HepG2 (cell line): ENCODE data around the gene RPGRIP1. TPM values are rescaled to one million over a fixed set of nuclear protein-coding genes. Genes with fewer than 3 reads are reported as not detected.

ENCODE experiments used
- ARNT ChIP-seq: fragments of 450-650 bp; IDR thresholded peaks from 2 replicates; pipeline ENCODE4 v1.6.1; 2017
- ATF1 ChIP-seq: IDR thresholded peaks from 2 replicates; pipeline ENCODE4 v1.6.1; 2016; ENCODE audit warnings: mild to moderate bottlenecking, control low read depth
- ELF3 ChIP-seq: IDR thresholded peaks from 2 replicates; pipeline ENCODE4 v1.6.1; 2016; ENCODE audit warnings: missing genetic modification reagents, missing compliant biosample characterization
- KAT7 ChIP-seq: IDR thresholded peaks from 2 replicates; pipeline ENCODE4 v1.6.1; 2018; ENCODE audit warnings: borderline replicate concordance, missing compliant biosample characterization
- KDM1A ChIP-seq: IDR thresholded peaks from 2 replicates; pipeline ENCODE4 v1.6.1; 2016; ENCODE audit warnings: missing compliant biosample characterization
- MTA3 ChIP-seq: sonication (generic); formaldehyde crosslinking; IDR thresholded peaks from 2 replicates; pipeline ENCODE4 v1.4.0; 2020; ENCODE audit warnings: missing genetic modification reagents
- NCOA1 ChIP-seq: sonication (generic); formaldehyde crosslinking; IDR thresholded peaks from 2 replicates; pipeline ENCODE4 v1.9.0; 2021; ENCODE audit warnings: missing genetic modification reagents
- NFIC ChIP-seq: IDR thresholded peaks from 2 replicates; pipeline ENCODE4 v1.6.1; 2012; ENCODE audit warnings: mild to moderate bottlenecking, low read length, inconsistent platforms
- NR2F1 ChIP-seq, 2 experiments: fragments of 450-650 bp in 1 of 2; formaldehyde crosslinking in 1 of 2; IDR thresholded peaks; 2 replicates each; pipeline versions ENCODE4 v1.5.0 to v1.6.1; 2016 to 2020; ENCODE audit warnings: mild to moderate bottlenecking in 1 of 2, missing compliant biosample characterization in 1 of 2, missing genetic modification reagents in 1 of 2, moderate library complexity in 1 of 2
- PHF21A ChIP-seq: sonication (generic); formaldehyde crosslinking; IDR thresholded peaks from 2 replicates; pipeline ENCODE4 v1.5.0; 2020; ENCODE audit warnings: mild to moderate bottlenecking, missing genetic modification reagents
- PHF5A ChIP-seq: IDR thresholded peaks from one replicate; pipeline ENCODE4 v1.6.1; 2018; ENCODE audit warnings: low read depth, missing genetic modification reagents; ENCODE audit not compliant: unreplicated experiment
- PPARG ChIP-seq: conservative IDR thresholded peaks from 2 replicates; pipeline ENCODE4 v1.6.1; 2016; ENCODE audit warnings: missing biosample characterization, missing genetic modification reagents
- TOE1 ChIP-seq: sonication (generic); formaldehyde crosslinking; IDR thresholded peaks from 2 replicates; pipeline ENCODE4 v1.4.0; 2020; ENCODE audit warnings: mild to moderate bottlenecking, missing genetic modification reagents
- ZBTB7B ChIP-seq: sonication (generic); formaldehyde crosslinking; IDR thresholded peaks from 2 replicates; pipeline ENCODE4 v1.4.0; 2020; ENCODE audit warnings: missing genetic modification reagents
- ZNF251 ChIP-seq: sonication (generic); formaldehyde crosslinking; IDR thresholded peaks from 2 replicates; pipeline ENCODE4 v1.9.0; 2021; ENCODE audit warnings: mild to moderate bottlenecking, missing genetic modification reagents
- ZNF770 ChIP-seq: sonication (generic); formaldehyde crosslinking; IDR thresholded peaks from 2 replicates; pipeline ENCODE4 v1.5.0; 2020; ENCODE audit warnings: mild to moderate bottlenecking, missing genetic modification reagents
- ZNF790 ChIP-seq: sonication (generic); formaldehyde crosslinking; IDR thresholded peaks from 2 replicates; pipeline ENCODE4 v1.8.0; 2022; ENCODE audit warnings: missing genetic modification reagents, mild to moderate bottlenecking, borderline replicate concordance
- ZNF792 ChIP-seq: IDR thresholded peaks from 2 replicates; pipeline ENCODE4 v1.6.1; 2016
- polyA plus RNA-seq, 8 experiments: library from polyadenylated mRNA; depleted of rRNA in 3 of 8; stranded (reverse) in 7 of 8; unstranded in 1 of 8; fragments of >200 nt; fragmentation: Illumina TruSeq in 4 of 8; extraction: Trizol in 4 of 8; gene quantifications; 2 replicates each; pipeline versions ENCODE4 v1.2.1 to v1.2.3, GENCODE V29; 2011 to 2016; ENCODE audit warnings: low read depth in 4 of 8, missing spikeins in 1 of 8, mixed read lengths in 1 of 8; ENCODE audit not compliant: insufficient read depth in 1 of 8
- total RNA-seq, 5 experiments: library from RNA; depleted of rRNA; stranded (reverse); fragments of >200 nt; fragmentation: Illumina TruSeq; extraction: Trizol; gene quantifications; 2 replicates each; pipeline ENCODE4 v1.2.3, GENCODE V29; 2016; ENCODE audit warnings: low read depth in 1 of 5
- TF ChIP-seq, protein P1 (sequence below), 2 experiments: fragments of 450-650 bp in 1 of 2; sonication (generic) in 1 of 2; formaldehyde crosslinking in 1 of 2; IDR thresholded peaks; 2 replicates each; pipeline versions ENCODE4 v1.6.1 to v1.8.0; 2016 to 2022; ENCODE audit warnings: antibody characterized with exemption in 1 of 2, mild to moderate bottlenecking in 1 of 2, missing genetic modification reagents in 1 of 2
- TF ChIP-seq, protein P2 (sequence below): sonication (generic); formaldehyde crosslinking; IDR thresholded peaks from 2 replicates; pipeline ENCODE4 v1.8.0; 2023; ENCODE audit warnings: mild to moderate bottlenecking, missing genetic modification reagents

Gene RPGRIP1
- total and polyA plus RNA-seq, 2 of the 13 experiments (the other 11 are each of a cell fraction or from before 2014, with no cell fraction given): 0.13 to 1.1 TPM

GRCh38 chr14:21268617-21269251, 11.1 kb upstream of the RPGRIP1 start (continued):
- TF ChIP-seq, protein P1, sequence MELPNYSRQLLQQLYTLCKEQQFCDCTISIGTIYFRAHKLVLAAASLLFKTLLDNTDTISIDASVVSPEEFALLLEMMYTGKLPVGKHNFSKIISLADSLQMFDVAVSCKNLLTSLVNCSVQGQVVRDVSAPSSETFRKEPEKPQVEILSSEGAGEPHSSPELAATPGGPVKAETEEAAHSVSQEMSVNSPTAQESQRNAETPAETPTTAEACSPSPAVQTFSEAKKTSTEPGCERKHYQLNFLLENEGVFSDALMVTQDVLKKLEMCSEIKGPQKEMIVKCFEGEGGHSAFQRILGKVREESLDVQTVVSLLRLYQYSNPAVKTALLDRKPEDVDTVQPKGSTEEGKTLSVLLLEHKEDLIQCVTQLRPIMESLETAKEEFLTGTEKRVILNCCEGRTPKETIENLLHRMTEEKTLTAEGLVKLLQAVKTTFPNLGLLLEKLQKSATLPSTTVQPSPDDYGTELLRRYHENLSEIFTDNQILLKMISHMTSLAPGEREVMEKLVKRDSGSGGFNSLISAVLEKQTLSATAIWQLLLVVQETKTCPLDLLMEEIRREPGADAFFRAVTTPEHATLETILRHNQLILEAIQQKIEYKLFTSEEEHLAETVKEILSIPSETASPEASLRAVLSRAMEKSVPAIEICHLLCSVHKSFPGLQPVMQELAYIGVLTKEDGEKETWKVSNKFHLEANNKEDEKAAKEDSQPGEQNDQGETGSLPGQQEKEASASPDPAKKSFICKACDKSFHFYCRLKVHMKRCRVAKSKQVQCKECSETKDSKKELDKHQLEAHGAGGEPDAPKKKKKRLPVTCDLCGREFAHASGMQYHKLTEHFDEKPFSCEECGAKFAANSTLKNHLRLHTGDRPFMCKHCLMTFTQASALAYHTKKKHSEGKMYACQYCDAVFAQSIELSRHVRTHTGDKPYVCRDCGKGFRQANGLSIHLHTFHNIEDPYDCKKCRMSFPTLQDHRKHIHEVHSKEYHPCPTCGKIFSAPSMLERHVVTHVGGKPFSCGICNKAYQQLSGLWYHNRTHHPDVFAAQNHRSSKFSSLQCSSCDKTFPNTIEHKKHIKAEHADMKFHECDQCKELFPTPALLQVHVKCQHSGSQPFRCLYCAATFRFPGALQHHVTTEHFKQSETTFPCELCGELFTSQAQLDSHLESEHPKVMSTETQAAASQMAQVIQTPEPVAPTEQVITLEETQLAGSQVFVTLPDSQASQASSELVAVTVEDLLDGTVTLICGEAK (IDR thresholded peaks at IDR 0.05): no peak
- TF ChIP-seq, protein P1 (CRISPR knock-in tag; IDR thresholded peaks at IDR 0.05): no peak
- TF ChIP-seq ZBTB7B (CRISPR knock-in tag): no peak
- TF ChIP-seq NR2F1 (CRISPR knock-in tag; IDR thresholded peaks at IDR 0.05): 0 out of 4 replicates have a peak, but pooled peaks of 1 of the 2 experiments have one; percentile 10
- TF ChIP-seq PPARG (CRISPR knock-in tag): no peak
- peak; percentile 83; the same call in 1 of the 2 replicates for TF ChIP-seq NCOA1 (CRISPR knock-in tag)
- no peak for TF ChIP-seq MTA3 (CRISPR knock-in tag)
- TF ChIP-seq PHF5A (CRISPR knock-in tag): no peak
- TF ChIP-seq TOE1 (CRISPR knock-in tag): no peak; the same call in 1 of the 2 replicates
- TF ChIP-seq KAT7 (CRISPR knock-in tag): peak; percentile 3; the same call in 1 of the 2 replicates
- no peak for TF ChIP-seq ELF3 (CRISPR knock-in tag)
- no peak for TF ChIP-seq ZNF790 (CRISPR knock-in tag)
- no peak for TF ChIP-seq ZNF792 (CRISPR knock-in tag)
- TF ChIP-seq ZNF251 (CRISPR knock-in tag): no peak
- TF ChIP-seq, protein P2, sequence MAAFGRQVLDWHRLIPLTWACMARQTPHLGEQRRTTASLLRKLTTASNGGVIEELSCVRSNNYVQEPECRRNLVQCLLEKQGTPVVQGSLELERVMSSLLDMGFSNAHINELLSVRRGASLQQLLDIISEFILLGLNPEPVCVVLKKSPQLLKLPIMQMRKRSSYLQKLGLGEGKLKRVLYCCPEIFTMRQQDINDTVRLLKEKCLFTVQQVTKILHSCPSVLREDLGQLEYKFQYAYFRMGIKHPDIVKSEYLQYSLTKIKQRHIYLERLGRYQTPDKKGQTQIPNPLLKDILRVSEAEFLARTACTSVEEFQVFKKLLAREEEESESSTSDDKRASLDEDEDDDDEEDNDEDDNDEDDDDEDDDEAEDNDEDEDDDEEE: 0 out of 2 replicates have a peak, but pooled peaks have one; percentile 22
- TF ChIP-seq ZNF770 (CRISPR knock-in tag): peak; percentile 23; the same call in 1 of the 2 replicates
- no peak for TF ChIP-seq ARNT
- no peak for TF ChIP-seq ATF1 (CRISPR knock-in tag)
- no peak for TF ChIP-seq PHF21A (CRISPR knock-in tag)
- TF ChIP-seq KDM1A: no peak
- no peak for TF ChIP-seq NFIC
